SU-DHL-6 (cell line): ENCODE measurements around the gene PKDREJ.

Experiments used
- H2AFZ ChIP-seq: fragments of 200-600 bp; sonication (generic); 2 replicates; pipeline ENCODE4 v1.6.1; 2014; ENCODE audit warnings: low read depth, mild to moderate bottlenecking, moderate library complexity, mixed read lengths, antibody characterized with exemption, low read length; ENCODE audit not compliant: severe bottlenecking
- H3F3A ChIP-seq: fragments of 200-600 bp; shearing (Covaris generic); 2 replicates; pipeline ENCODE4 v1.6.0; 2016; ENCODE audit warnings: antibody characterized with exemption, mild to moderate bottlenecking; ENCODE audit not compliant: insufficient read depth
- H3K27ac ChIP-seq: fragments of 200-600 bp; sonication (generic); 2 replicates; pipeline ENCODE4 v1.5.1; 2016; ENCODE audit warnings: low read depth, mild to moderate bottlenecking, low read length, moderate library complexity, mixed read lengths
- H3K27me3 ChIP-seq: fragments of 200-600 bp; sonication (generic), shearing (Covaris generic); 2 replicates; pipeline ENCODE4 v1.6.0; 2014; ENCODE audit warnings: mild to moderate bottlenecking, low read length
- H3K36me3 ChIP-seq: fragments of 200-600 bp; sonication (generic); 2 replicates; pipeline ENCODE4 v1.6.1; 2014; ENCODE audit warnings: mild to moderate bottlenecking, low read length, mixed read lengths
- H3K4me2 ChIP-seq: fragments of 300-600, 200-600 bp; shearing (Covaris generic), sonication (generic); 2 replicates; pipeline ENCODE4 v1.6.0; 2014; ENCODE audit warnings: low read length, low read depth, mild to moderate bottlenecking; ENCODE audit not compliant: poor library complexity, severe bottlenecking
- H3K4me3 ChIP-seq: fragments of 200-600 bp; sonication (generic); 2 replicates; pipeline ENCODE4 v1.5.1; 2014; ENCODE audit warnings: antibody characterized with exemption, low read length, mild to moderate bottlenecking, mixed read lengths; ENCODE audit not compliant: insufficient read depth, poor library complexity, severe bottlenecking
- H3K79me2 ChIP-seq: fragments of 200-600 bp; sonication (generic); 2 replicates; pipeline ENCODE4 v1.6.1; 2014; ENCODE audit warnings: mild to moderate bottlenecking, low read length, moderate library complexity; ENCODE audit not compliant: insufficient read depth
- H3K9ac ChIP-seq: fragments of 200-600 bp; sonication (generic); 2 replicates; pipeline ENCODE4 v1.7.0; 2014; ENCODE audit warnings: mild to moderate bottlenecking, low read length
- H3K9me2 ChIP-seq: fragments of 200-600 bp; sonication (generic); replicated peaks from 2 replicates; pipeline ENCODE4 v1.6.1; 2014; ENCODE audit warnings: low read length; ENCODE audit not compliant: insufficient read depth
- H3K9me3 ChIP-seq: fragments of 200-600 bp; sonication (generic); 2 replicates; pipeline ENCODE4 v1.6.1; 2014; ENCODE audit warnings: low read length, mixed read lengths; ENCODE audit not compliant: insufficient read depth
- H4K20me1 ChIP-seq: fragments of 200-600 bp; sonication (generic); 2 replicates; pipeline ENCODE4 v1.6.1; 2014; ENCODE audit warnings: low read depth, mild to moderate bottlenecking, antibody characterized with exemption, low read length, moderate library complexity, mixed read lengths
- CTCF ChIP-seq: fragments of 200-600 bp; sonication (generic); IDR thresholded peaks from one replicate; pipeline ENCODE4 v1.5.1; 2017; ENCODE audit warnings: antibody characterized with exemption, mild to moderate bottlenecking, low read length, moderate library complexity; ENCODE audit not compliant: insufficient read depth, poor library complexity, severe bottlenecking
- EZH2phosphoT487 ChIP-seq: fragments of 200-600 bp; sonication (generic), shearing (Covaris generic); conservative IDR thresholded peaks from 2 replicates; pipeline ENCODE4 v1.6.1; 2018; ENCODE audit warnings: mild to moderate bottlenecking, antibody characterized with exemption, low read length, moderate library complexity, mixed read lengths

The PKDREJ gene

GRCh38 chr22:46275455-46276122 is 12.4 kb upstream of the PKDREJ start:
- H3K4me2 ChIP-seq: no peak overlapping the region
- no peak overlapping the region for H3K4me3 ChIP-seq
- H3K27ac ChIP-seq: no peak overlapping the region
- H2AFZ ChIP-seq: peak overlapping the region; percentile 87
- H3K9me3 ChIP-seq: no peaks in the 10 kb centered on the region
- no peaks in the 10 kb centered on the region for H3K36me3 ChIP-seq
- no peaks in the 10 kb centered on the region for H3F3A ChIP-seq
- no peaks in the 10 kb centered on the region for H3K79me2 ChIP-seq
- no peak for TF ChIP-seq EZH2phosphoT487
- TF ChIP-seq CTCF: no peak
- H3K9me2 ChIP-seq: no peaks in the 10 kb centered on the region
- H3K27me3 ChIP-seq: no peaks in the 10 kb centered on the region
- H3K9ac ChIP-seq: no peak overlapping the region
- H4K20me1 ChIP-seq: no peaks in the 10 kb centered on the region

GRCh38 chr22:46274381-46274780 is 11.2 kb upstream of the PKDREJ start:
- Histone ChIP-seq H3K9me3 (no peaks in the 10 kb centered on the region), H3K9me2 (no peaks in the 10 kb centered on the region), H4K20me1 (no peaks in the 10 kb centered on the region), H3K36me3 (no peaks in the 10 kb centered on the region), H3K9ac (no peak overlapping the region), H3K79me2 (no peaks in the 10 kb centered on the region), H3K4me3 (no peak overlapping the region), H2AFZ (no peak overlapping the region), H3K27me3 (no peaks in the 10 kb centered on the region), H3F3A (no peaks in the 10 kb centered on the region), H3K4me2 (no peak overlapping the region), H3K27ac (no peak overlapping the region)
- TF ChIP-seq EZH2phosphoT487 (no peak), CTCF (no peak)

- Histone ChIP-seq H3K9me3 (no peaks in the 10 kb centered on the region), H3K9me2 (no peaks in the 10 kb centered on the region), H3K4me3 (no peak overlapping the region), H4K20me1 (no peaks in the 10 kb centered on the region), H3K4me2 (no peak overlapping the region), H3F3A (no peaks in the 10 kb centered on the region), H3K27me3 (no peaks in the 10 kb centered on the region), H3K36me3 (no peaks in the 10 kb centered on the region), H3K9ac (no peak overlapping the region), H2AFZ (no peak overlapping the region), H3K79me2 (no peaks in the 10 kb centered on the region), H3K27ac (no peak overlapping the region)
- no peak for TF ChIP-seq EZH2phosphoT487
- TF ChIP-seq CTCF: no peak
These were observed 10.4 kb upstream of the PKDREJ start for GRCh38 chr22:46273432-46274148.
